CD4-positive, alpha-beta T cell treated with Interleukin-1 beta for 1 hour (primary cell): ENCODE results near the gene CHTF18.
"Not testable (repeated sequence)": the region's sequence is repeated elsewhere in the genome, so short reads cannot be mapped to it uniquely, and the experiment has no call there.

ENCODE experiments used
- DNase-seq, 2 donors: peaks; one replicate each; pipeline ENCODE4 v3.0.0-alpha.2; 2020 to 2022

Gene CHTF18

DNA sequence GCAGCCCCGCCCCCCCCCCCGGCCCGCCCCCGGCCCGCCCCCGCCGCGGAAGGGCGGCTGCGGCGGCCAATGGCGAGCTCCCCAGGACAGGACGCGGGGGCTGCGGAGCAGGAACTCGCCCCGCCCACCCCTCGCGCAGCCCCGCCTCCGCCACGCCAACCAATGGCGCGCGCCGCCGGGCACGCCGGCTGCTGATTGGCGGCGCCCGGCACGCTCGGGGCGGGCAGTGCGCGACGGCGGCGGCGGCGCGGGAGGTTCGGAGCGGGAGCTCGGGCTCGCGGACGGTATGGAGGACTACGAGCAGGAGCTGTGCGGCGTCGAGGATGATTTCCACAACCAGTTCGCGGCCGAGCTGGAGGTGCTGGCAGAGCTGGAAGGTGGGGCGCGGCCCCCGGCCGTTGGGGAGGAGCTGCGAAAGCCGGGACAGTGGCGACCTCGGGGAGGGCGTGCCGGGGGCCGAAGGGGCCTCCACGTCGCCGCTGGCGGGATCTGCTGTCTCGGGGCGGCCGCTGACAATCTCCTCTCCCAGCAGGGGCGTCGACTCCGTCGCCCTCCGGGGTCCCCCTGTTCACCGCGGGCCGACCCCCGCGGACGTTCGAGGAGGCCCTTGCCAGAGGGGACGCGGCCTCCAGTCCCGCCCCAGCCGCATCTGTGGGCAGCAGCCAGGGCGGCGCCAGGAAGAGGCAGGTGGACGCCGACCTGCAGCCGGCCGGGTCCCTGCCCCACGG, at the start of gene CHTF18:
Gene CHTF18 (plus strand): TSS at position 222 of the 728 bp plus-strand sequence. CDS start 65 bp downstream, at position 287.
- DNase-seq = peak; percentile 96

DNA sequence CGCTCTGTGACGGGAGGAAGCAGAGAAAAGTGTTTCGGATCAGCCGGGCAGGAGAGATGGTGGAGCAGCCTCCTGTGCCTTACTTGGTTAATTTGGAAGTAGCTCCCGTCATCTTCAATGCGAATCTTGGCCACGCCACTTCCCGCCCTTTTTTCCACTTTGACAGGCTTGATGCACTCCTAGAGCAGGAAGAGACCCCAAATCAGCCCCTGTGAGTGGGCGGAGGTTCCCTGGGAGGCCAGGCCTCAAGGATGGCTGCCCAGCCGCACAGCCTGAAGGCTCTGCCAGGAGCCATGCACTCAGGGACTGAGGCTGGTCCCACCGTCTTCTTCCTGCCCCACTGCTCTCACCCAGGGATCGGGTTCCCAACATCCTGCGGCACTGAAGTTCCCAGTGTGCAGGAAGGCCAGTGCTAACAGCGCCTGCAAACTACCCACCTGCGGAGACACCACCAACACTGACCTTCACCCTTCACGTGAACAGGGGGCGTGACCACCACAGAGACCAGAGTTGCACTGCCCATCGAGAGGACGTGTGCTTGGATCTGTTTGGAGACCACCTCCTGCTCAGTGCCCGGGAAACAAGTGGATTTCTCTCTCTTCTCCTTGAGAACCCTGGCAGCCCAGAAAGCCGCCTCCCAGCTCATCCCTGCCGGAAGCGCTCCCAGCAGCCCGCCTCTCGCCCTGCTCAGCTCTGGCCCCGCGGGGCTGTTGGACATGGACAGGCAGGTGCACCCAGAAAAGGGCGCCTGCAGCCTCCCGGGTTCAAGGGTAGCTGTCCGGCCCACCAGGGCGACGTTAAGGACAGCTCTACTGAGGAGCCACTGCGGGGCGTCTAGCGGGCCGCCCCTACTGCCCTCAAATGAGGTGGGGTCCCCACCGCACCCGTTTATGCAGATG, 48.6 kb upstream of the CHTF18 start:
- no peak for DNase-seq

DNA sequence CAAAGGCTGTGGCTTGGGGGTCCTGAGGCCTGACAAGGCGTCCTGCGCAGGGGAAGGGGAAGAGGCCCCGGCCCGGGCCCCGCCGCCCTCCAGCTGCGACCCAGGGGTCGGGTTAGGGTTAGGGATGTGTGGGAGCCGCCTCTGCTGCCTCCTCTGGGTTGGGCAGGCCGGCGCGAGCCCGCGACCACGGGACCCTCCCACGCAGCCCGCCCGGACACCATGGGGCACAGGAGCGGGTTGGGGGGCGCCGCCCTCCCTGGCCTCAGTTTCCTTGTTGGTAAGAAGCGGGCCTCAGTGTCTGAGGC, 48.0 kb upstream of the CHTF18 start:
- DNase-seq = no peak

DNA sequence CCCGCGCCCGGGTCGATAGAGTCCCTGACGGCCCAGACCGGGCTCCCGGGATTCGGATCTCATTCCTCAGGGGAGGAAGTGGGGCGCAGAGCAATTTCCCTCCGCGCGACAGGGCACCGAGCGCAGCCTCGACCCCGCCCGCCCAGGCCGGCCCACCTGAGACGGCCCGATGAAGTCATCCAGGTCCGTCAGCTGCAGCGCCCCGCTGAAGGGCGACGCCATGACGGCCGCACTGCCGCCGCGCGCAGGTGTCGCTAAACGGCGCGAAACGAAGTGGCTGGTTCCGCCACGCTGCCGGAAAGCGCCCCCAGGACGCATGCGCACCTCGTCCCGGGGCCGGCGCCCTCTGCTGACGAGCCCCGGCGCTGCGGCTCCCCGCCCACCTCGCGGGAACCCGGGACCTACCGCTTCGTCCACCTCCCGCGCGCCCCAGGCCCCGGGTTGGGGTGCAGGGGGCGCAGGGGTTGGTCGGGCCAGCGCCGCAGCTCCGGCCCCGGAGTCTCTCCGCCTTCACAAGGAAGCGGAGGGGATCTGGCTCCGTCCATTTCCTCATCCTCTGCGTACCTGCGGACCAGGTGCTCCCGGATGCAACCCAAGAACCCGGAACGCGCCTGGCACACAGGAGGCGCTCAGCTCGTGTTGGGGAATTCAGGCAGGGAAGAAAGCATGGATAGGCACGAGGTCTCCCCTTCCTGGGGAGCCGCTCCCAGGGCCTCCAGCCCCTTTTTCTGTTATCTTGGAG, 47.5 kb upstream of the CHTF18 start, which contains the start of gene CIAO3:
Gene CIAO3 (minus strand): TSS at position 234 of the 742 bp plus-strand sequence. CDS start 12 bp downstream, at position 222.
- peak; percentile 89 to 92 for DNase-seq

DNA sequence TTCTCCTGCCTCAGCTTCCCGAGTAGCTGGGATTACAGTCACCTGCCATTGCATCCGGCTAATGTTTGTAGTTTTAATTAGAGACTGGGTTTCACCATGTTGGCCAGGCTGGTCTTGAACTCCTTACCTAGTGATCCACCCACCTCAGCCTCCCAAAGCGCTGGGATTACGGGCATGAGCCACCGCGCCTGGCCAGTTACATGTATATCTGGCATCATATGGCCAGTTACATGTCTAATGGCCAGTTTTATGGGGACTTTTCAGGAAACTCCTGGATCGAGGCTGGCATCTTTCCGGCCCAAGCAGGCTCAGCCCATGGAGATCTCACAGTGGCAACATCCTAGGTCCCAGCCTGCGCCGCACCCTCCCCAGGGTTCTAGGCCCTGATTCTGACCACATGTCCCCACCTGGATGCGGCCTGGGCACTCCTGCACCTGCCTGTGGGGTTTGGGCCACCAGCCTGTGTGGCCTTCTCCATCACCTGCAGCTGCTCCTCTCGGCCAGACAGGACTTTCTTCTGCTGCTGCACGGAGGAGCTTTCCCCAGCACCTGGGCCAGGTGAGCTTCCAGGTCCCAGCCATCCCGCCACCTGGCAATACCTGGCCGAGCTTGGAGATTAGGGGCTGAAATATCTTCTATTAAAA, 46.3 kb upstream of the CHTF18 start:
- DNase-seq = no peak

DNA sequence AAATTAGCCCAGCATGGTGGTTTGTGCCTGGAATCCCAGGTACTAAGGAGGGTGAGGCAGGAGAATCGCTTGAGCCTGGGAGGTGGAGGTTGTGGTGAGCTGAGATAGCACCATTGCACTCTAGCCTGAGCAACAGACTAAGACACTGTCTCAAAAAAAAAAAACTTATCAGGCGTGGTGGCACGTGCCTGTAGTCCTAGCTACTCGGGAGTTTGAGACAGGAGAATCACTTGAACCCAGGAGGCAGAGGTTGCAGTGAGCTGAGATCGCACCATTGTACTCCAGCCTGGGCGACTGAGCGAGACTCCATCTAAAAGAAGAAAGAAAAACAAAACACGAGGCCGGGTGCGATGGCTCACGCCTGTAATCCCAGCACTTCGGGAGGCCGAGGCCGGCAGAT, 45.5 kb upstream of the CHTF18 start:
- not testable (repeated sequence) for DNase-seq

DNA sequence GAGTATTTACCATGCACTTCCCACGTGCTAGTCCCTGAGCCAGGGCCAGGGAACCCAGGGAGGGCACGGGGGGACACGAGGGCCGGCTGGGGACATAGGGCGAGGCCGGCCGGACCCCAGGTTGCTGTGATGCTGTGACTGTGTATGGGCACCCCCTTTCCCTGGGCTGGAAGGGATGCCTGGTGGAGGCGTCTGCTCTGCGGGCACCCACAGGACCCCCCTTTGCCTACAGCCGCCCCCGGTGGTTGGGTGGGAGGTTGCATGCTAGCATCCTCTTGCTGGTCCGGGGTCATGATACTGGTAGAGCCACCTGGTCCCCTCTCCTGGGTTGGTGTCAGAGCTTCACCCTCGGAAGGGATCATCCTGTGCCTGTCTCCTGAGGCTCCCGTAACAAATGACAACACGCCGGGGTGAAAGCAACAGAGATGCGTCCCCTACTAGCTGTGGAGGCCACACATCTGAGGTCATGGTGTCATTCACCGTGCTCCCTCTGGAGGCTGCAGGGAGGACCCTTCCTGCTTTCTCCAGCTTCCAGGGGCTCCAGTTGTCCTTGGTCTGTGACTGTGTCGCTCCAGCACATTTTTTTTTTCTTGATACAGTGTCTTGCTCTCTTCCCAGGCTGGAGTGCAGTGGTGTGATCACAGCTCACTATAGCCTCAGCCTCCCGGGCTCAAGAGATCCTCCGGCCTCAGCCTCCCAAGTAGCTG, 44.5 kb upstream of the CHTF18 start:
- no peak for DNase-seq

DNA sequence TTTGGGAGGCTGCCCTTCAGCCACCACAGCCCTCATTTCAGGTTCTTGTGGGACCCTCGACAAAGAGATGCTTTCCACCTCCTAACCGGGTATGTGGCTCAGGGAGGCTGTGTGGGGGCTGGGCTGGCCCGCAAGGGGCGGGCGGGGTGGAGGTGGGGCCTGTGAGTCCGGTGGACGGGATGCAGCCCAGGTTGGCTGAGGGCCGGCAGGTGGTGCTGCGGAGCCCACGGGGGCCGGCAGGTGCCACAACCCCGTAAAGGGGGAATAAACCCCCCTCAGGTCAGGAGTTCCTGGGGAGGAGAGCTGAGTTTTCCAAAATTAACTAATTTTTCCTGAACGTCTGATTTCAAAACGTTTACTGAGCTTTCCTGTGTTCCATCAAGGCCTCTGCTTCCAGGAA, 42.7 kb upstream of the CHTF18 start:
- no peak for DNase-seq

DNA sequence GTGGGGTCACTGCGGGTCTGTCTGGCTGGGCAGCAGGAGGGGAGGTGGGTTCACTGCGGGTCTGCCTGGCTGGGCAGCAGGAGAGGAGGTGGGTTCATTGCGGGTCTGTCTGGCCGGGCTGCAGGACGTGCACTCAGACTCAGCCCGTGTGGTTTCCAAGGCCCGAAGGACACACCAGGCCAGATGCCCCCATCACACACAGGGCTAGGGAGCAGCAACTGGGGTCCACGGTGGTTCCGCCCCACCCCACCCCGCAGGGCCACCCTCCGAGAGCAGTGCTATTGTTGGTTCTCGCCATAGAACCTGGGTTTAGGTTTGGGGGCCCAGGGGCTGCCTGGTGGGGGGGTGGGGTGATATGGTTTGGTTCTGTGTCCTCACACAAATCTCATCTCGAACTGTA, 41.8 kb upstream of the CHTF18 start:
- no peak for DNase-seq

DNA sequence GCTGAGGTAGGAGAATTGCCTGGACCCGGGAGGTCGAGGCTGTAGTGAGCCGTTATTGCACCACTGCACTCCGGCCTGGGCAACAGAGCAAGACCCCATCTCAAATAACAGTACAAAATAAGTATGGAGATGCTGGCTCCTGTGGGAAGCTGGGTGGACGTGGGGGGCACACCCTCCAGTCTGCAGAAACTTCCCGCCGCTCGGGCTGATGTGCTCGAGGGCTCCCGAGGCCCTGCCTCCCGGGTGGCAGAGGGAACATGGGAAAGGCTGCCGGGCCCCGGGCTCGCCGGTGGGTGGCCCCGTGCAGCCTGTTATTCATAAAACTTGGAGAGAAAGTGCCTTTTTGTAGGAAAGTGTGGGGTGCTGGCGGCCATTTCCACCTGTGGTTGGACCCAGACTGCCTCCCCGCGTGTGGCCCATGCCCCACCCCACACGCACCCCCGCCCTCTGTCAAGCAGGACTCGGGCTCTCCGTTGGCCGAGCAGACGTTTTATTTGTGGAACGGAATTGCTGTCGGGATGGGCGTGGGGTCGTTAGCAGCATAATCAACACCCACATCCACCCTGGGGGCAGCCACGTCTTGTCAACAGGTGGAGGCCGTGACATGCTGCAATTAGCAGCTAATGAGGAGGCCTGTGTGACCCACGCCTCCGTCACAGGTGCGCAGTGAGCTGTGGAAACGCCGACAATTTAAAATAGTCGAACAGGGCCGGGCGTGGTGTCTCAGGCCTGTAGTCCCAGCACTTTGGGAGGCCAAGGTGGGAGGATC, 40.3 kb upstream of the CHTF18 start:
- DNase-seq = no peak

DNA sequence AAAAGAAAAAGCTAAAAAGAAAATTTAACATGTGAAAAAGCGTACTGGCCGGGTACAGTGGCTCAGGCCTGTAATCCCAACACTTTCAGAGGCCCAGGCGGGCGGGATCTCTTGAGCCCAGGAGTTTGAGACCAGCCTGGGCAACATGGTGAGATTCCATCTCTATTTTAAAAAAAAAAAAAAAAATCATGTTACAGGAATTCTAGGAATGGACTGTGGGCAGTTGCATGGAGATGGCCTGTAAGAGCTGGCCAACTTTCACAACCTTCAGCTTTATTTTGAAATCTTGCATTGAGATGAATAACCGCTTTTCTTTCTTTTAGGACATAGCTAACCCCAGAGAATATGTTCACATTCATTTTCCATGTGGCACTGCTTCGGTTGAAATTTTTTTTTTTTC, 39.4 kb upstream of the CHTF18 start:
- no peak for DNase-seq

DNA sequence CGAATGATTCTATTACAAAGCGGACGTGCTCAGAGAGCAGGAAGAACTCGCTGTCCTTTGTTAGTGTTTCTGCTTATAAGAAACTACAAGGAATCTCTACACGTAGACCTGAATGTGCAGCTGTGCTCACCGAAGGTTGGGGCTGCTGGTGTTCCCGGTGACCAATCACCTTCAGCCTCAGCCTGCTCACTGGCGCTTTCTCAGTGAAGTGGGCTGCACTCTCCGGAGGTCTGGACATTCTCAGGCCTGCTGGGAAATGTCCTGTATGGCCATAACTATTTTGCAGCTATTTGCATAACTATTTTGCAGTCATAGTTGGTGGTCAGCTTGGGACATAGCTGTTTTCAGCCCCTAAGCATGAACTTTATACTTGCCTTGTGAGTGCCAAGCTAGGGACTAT, 37.9 kb upstream of the CHTF18 start:
- DNase-seq = no peak

DNA sequence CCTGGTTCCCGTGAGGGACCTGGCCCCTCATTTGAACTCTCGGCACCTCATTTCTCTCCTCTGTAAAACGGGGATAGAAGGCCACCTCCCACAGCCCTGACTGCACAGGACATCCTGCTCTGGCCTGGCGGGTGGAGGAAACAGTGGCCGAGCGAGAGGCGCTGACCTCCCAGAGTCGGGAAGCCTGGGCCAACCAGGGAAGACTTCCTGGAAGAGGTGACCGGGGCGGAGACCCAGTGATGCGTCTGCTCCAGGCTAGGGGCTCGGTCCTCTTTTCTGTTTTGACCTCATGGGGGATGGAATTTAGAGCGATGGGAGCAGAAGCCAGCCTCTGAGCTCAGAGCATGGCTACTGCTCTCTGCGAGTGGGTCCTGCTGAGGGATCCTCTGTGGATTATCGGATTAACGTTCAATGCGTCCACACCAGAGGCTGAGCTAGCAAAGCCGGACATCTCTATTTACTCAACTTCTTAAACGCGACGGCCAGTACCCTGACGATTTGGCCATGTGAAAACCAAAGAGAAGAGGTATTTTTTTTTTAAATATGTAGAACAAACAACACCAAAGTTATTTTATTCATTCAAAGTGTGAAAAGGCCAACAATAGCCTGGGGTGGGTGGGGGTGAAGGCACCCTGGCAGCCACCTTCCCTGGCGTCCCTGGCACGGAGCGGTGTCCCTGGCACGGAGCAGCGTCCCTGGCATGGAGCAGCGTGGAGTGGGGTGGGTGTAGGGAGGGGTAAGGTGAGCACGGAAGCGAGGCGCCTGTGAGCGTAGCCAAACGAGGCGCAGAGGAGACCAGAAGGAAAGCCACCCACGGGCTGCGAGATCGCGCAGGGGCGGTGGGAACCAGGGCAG, 37.0 kb upstream of the CHTF18 start:
- no peak for DNase-seq

DNA sequence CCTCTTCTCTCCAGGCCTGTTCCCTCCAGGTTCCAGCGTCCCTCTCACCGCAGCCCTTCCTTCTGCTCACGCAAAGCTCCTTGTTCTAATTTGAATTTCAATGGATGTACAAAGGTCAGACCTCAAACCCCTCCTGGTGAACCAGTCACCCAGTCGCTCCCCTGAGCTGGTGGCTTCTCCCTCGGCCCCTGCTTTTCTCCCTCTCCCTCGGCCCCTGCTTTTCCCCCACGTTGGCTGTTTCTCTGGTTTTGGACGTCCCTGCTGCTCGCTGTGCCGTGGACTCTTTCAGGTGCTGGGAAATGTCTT, 36.5 kb upstream of the CHTF18 start:
- no peak for DNase-seq

DNA sequence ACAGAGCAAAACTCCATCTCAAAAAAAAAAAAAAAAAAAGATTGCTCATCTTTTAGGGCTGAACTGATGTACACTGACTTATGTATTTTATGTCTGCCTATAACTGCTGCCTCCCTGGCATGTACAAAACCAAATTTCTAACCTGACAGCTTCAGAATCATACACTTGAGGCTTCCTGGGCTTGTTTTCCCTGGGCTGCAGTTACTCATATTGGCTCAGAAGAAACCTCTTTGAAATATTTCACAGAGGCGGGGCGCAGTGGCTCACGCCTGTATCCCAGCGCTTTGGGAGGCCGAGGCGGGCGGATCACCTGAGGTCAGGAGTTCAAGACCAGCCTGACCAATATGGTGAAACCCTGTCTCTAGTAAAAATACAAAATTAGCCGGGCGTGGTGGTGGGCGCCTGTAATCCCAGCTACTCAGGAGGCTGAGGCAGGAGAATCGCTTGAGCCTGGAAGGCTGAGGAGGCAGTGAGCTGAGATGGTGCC, 34.3 kb upstream of the CHTF18 start:
- not testable (repeated sequence) for DNase-seq

DNA sequence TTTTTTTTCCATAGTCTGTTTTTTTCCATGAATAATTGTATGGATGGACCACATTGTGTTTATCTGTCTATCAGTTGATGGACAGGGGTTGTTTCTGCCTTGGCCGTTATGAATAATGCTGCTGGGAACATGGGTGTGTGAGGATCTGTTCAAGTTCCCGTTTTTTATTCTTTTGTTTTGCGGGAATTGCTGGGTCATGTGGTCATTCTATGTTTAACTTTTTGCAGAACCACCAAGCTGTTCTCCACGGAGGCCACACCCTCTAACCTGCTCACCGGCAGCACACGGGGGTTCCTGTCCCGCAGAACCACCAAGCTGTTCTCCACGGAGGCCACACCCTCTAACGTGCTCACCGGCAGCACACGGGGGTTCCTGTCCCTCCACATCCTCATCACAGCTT, 33.8 kb upstream of the CHTF18 start:
- peak in 1 of 2 donors; percentile 7 for DNase-seq

DNA sequence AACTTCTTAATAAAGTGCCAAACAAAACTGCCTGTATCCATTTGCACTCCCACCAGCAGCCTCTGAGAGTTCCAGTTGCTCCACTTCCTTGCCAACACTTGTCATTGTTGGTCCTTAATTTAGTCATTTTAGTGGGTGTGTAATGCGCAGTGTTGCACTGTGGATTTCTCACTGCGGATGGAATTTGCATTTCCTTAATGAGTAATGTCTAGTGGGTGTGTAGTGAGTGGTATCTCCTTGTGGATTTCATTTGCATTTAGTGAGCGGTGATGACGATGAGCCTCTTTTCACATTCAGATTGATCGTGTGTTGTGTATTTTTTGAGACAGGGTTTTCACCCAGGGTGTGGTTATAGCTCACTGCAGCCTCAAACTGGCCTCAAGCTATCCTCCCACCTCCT, 32.0 kb upstream of the CHTF18 start:
- DNase-seq = no peak

DNA sequence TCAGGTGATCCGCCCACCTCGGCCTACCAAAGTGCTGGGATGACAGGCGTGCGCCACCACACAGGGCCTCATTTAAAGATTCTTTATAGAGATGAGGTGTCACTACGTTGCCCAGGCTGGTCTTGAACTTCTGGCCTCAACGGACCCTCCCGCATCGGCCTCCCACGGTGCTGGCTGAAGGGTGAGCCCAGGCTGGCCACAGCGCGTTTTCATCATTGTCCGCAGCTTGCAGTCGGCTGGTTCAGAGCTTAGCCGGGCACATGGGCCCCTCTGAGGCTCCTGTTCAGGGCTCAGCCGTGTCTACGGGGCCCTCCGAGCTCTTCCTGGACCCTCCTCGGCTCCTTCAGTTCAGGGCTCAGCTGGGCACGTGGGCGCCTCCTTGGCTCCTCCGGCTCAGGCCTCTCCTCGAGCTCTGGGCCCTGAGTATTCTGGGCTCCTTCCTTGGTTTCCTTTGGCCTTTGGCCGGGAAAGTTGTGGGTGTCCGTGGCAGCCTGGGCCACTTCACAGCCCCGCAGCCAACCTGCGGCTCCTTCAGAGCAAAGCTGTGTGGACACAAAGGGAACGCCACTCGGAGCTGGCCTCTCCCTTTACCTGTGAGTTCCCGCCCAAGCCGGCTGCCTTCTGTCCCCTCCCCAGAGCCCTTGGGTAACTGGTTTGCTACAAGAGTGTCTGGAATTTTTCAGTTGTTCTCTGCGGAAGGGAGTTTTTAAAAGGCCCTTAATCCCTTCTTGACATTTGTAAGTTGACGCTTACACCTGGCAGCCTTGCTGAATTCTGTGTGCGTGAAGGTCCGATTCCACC, 29.1 kb upstream of the CHTF18 start:
- DNase-seq = no peak

DNA sequence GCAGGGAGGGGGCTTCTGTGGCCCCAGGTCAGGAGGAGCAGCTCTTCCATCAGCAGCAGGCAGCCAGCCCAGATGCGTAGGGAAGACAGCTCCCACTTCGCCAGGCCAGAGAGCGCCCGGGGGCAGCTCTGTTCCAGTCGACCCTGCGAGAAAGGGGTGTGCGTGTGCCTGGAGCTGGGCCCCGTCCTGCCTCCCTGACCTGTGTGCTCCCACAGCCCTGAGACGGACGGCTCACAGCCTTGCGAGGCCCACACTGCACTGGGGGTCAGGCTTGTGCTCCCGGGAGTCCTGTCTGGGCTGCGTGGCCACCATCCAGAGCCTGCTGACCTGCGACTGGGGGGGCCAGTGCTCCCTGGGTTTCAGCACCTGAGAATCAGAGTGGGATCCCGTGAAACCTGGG, 28.4 kb upstream of the CHTF18 start:
- DNase-seq = no peak
